Fibroblast of lung (primary cell): ENCODE data around the gene RAD23B.

Source experiments
- EZH2 ChIP-seq: IDR thresholded peaks from 2 replicates; pipeline ENCODE4 v1.5.1; 2012; ENCODE audit warnings: low read length, control low read depth, mild to moderate bottlenecking; ENCODE audit errors: missing control alignments
- TF ChIP-seq, protein P1 (sequence below), 2 donors: IDR thresholded peaks in 1 of 2; conservative IDR thresholded peaks in 1 of 2; 1 replicate in 1 of 2; 2 replicates in 1 of 2; pipeline ENCODE4 v1.5.1; 2011 to 2012; ENCODE audit warnings: low read length in 2 of 2, control low read depth in 1 of 2, inconsistent platforms in 1 of 2, low read depth in 1 of 2, mild to moderate bottlenecking in 1 of 2

DNA sequence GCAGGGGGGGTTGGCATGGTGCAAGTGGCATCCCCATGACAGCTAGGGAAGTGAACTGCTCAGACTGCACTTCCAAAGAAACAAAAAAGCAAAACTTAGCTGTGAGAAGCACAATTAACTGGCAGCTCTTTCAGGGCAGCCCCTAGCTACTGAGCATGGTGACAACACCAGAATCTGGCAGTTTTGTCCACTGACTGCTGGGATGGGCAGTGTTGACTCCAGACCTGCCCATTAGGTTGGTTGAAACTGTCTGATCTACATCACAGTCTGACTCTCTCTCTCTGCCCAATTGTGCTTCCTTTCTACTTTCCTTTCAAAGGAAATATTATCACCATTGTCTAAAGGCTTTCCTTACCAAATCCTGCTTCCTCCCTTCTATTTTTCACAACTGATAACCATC is 12.5 kb upstream of the RAD23B start:
- TF ChIP-seq, protein P1, sequence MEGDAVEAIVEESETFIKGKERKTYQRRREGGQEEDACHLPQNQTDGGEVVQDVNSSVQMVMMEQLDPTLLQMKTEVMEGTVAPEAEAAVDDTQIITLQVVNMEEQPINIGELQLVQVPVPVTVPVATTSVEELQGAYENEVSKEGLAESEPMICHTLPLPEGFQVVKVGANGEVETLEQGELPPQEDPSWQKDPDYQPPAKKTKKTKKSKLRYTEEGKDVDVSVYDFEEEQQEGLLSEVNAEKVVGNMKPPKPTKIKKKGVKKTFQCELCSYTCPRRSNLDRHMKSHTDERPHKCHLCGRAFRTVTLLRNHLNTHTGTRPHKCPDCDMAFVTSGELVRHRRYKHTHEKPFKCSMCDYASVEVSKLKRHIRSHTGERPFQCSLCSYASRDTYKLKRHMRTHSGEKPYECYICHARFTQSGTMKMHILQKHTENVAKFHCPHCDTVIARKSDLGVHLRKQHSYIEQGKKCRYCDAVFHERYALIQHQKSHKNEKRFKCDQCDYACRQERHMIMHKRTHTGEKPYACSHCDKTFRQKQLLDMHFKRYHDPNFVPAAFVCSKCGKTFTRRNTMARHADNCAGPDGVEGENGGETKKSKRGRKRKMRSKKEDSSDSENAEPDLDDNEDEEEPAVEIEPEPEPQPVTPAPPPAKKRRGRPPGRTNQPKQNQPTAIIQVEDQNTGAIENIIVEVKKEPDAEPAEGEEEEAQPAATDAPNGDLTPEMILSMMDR (conservative IDR thresholded peaks at IDR 0.05 in 1 of 2, IDR thresholded peaks at IDR 0.05 in 1 of 2; ENCODE audit: low read depth in 1 of 2, low read length in 2 of 2): no peak
- TF ChIP-seq EZH2: no peak
